PC-3 (cell line): ENCODE results near the gene LDHAL6A. TPM values are rescaled to one million over a fixed set of nuclear protein-coding genes. Genes with fewer than 3 reads are reported as not detected.

ENCODE experiments used
- ATAC-seq: fragments of 200-7000 bp; cut with Tn5 transposase; 2 replicates; pipeline ENCODE4 v1.9.1; 2020; ENCODE audit warnings: mild to moderate bottlenecking, moderate library complexity
- BruUV-seq: library from RNA; stranded (reverse); fragments of 400-500 nt; replicated peaks from 2 replicates; lab custom pipeline; 2021; lab: Mats Ljungman, UMichigan
- CTCF ChIA-PET: fragments of 300-600 bp; sonication (Branson Sonifier 250); formaldehyde crosslinking; loops from one replicate; lab custom pipeline; 2022; ENCODE audit warnings: antibody characterized with exemption; lab: Charles Lee
- POLR2A ChIA-PET: fragments of 300-600 bp; sonication (Branson Sonifier 250); formaldehyde crosslinking; loops from one replicate; lab custom pipeline; 2022; ENCODE audit warnings: antibody characterized with exemption; ENCODE audit not compliant: unreplicated experiment; lab: Charles Lee
- DNase-seq: peaks from one replicate; pipeline ENCODE4 v3.0.0-alpha.2; 2015
- H2AFZ ChIP-seq: fragments of 300-600 bp; sonication (generic); 2 replicates; pipeline ENCODE4 v1.6.0; 2016; ENCODE audit warnings: antibody characterized with exemption, low read length
- H3F3A ChIP-seq: fragments of 300-600 bp; sonication (generic); one replicate; pipeline ENCODE4 v1.6.0; 2017; ENCODE audit warnings: antibody characterized with exemption, low read length, control low read depth, mild to moderate bottlenecking; ENCODE audit not compliant: unreplicated experiment
- H3K27ac ChIP-seq: fragments of 300-600 bp; sonication (generic); 2 replicates; pipeline ENCODE4 v1.5.1; 2016; ENCODE audit warnings: mild to moderate bottlenecking, low read length
- H3K27me3 ChIP-seq: fragments of 300-600 bp; sonication (generic); 2 replicates; pipeline ENCODE4 v1.6.1; 2016; ENCODE audit warnings: low read length, mixed read lengths
- H3K36me3 ChIP-seq: fragments of 300-600 bp; sonication (generic); 2 replicates; pipeline ENCODE4 v1.6.1; 2016; ENCODE audit warnings: low read depth, mixed run types, low read length, mixed read lengths
- H3K4me1 ChIP-seq: fragments of 300-600 bp; sonication (generic); 2 replicates; pipeline ENCODE4 v1.5.1; 2016; ENCODE audit warnings: low read length; ENCODE audit not compliant: insufficient read depth
- H3K4me2 ChIP-seq: fragments of 300-600 bp; sonication (generic); 2 replicates; pipeline ENCODE4 v1.6.0; 2016; ENCODE audit warnings: low read length
- H3K4me3 ChIP-seq: fragments of 300-600 bp; sonication (generic); 2 replicates; pipeline ENCODE4 v1.5.1; 2016; ENCODE audit warnings: mild to moderate bottlenecking, low read length, mixed read lengths
- H3K79me2 ChIP-seq: fragments of 300-600 bp; sonication (generic); 2 replicates; pipeline ENCODE4 v1.6.1; 2017; ENCODE audit warnings: low read length, mixed read lengths
- H3K9ac ChIP-seq: fragments of 300-600 bp; sonication (generic); 2 replicates; pipeline ENCODE4 v1.6.0; 2016; ENCODE audit warnings: mild to moderate bottlenecking, low read length
- H3K9me2 ChIP-seq: fragments of 300-600 bp; sonication (generic); replicated peaks from 2 replicates; pipeline ENCODE4 v1.6.1; 2016; ENCODE audit warnings: mixed run types, low read length, mixed read lengths
- H3K9me3 ChIP-seq: fragments of 300-600 bp; sonication (generic); 2 replicates; pipeline ENCODE4 v1.6.1; 2016; ENCODE audit warnings: low read length, mixed read lengths
- H4K20me1 ChIP-seq: fragments of 300-600 bp; sonication (generic); 2 replicates; pipeline ENCODE4 v1.6.1; 2016; ENCODE audit warnings: low read length, mixed read lengths
- CTCF ChIP-seq: fragments of 300-600 bp; sonication (generic); conservative IDR thresholded peaks from 2 replicates; pipeline ENCODE4 v1.5.1; 2017; ENCODE audit warnings: antibody characterized with exemption, low read depth, mild to moderate bottlenecking, low read length
- EZH2 ChIP-seq: fragments of 300-600 bp; sonication (generic); IDR thresholded peaks from one replicate; pipeline ENCODE4 v1.6.1; 2017; ENCODE audit warnings: antibody characterized with exemption, mild to moderate bottlenecking, low read length; ENCODE audit not compliant: unreplicated experiment
- EZH2phosphoT487 ChIP-seq: fragments of 300-600 bp; sonication (generic); IDR thresholded peaks from 2 replicates; pipeline ENCODE4 v1.6.1; 2018; ENCODE audit warnings: mild to moderate bottlenecking, antibody characterized with exemption, low read length, borderline replicate concordance
- intact Hi-C: fragments of 100-400 bp; cut with micrococcal nuclease; formaldehyde crosslinking; loops from 2 replicates; pipeline ENCODE4 v1.9.0; 2023
- total RNA-seq: library from RNA; depleted of rRNA; stranded (reverse); fragments of >200 nt; gene quantifications from 2 replicates; pipeline ENCODE4 v1.2.3, GENCODE V29; 2014

The LDHAL6A gene
- total RNA-seq, 1 experiment from 2014 or later, result not detected

GRCh38 chr11:18491924-18492323 is 36.3 kb downstream of the LDHAL6A start:
- H3K27me3 ChIP-seq, result no peaks in the 10 kb centered on the region
- H3K9ac ChIP-seq, result no peak overlapping the region
- H3K4me3 ChIP-seq, result peak overlapping the region; percentile 33
- no peaks in the 10 kb centered on the region for H3K36me3 ChIP-seq
- BruUV-seq, result no TSS peak
- TF ChIP-seq CTCF (no peak), EZH2phosphoT487 (no peak), EZH2 (no peak)
- H3K9me3 ChIP-seq, result no peaks in the 10 kb centered on the region
- no peak overlapping the region for H2AFZ ChIP-seq
- H4K20me1 ChIP-seq, result no peaks in the 10 kb centered on the region
- H3K79me2 ChIP-seq, result no peaks in the 10 kb centered on the region
- H3K9me2 ChIP-seq, result no peaks in the 10 kb centered on the region
- CTCF ChIA-PET, result no interaction called here
- DNase-seq (peak; percentile 59), ATAC-seq (peak; percentile 16)
- peaks cover 12% of the 10 kb centered on the region for H3F3A ChIP-seq
- H3K27ac ChIP-seq, result peak overlapping the region; percentile 87
- POLR2A ChIA-PET, result interaction anchor here (0.6 kb wide), 1 partner anchor 759 kb away, joined by 9 read pairs; no protein-coding TSS in a partner anchor
- intact Hi-C loops, result loop anchor here (2.0 to 10.0 kb wide), 3 partner anchors 35 to 167 kb away; partner anchors contain the start of genes GTF2H1, HPS5 and TSG101
- H3K4me2 ChIP-seq, result peak overlapping the region; percentile 72
- peaks cover 62% of the 10 kb centered on the region for H3K4me1 ChIP-seq

GRCh38 chr11:18492888-18493287 is 37.2 kb downstream of the LDHAL6A start:
- H3K36me3 ChIP-seq, result no peaks in the 10 kb centered on the region
- H3K9ac ChIP-seq, result peak overlapping the region; percentile 26; the same call in 1 of the 2 replicates

More at GRCh38 chr11:18492888-18493287, 37.2 kb downstream of the LDHAL6A start:
- Histone ChIP-seq H3K4me2 (peak overlapping the region; percentile 72), H4K20me1 (no peaks in the 10 kb centered on the region), H3K27me3 (no peaks in the 10 kb centered on the region), H3K27ac (peak overlapping the region; percentile 87), H3K4me3 (peak overlapping the region; percentile 33), H3K9me3 (no peaks in the 10 kb centered on the region), H3K9me2 (no peaks in the 10 kb centered on the region), H3K79me2 (no peaks in the 10 kb centered on the region), H2AFZ (no peak overlapping the region), H3K4me1 (peaks cover 62% of the 10 kb centered on the region), H3F3A (peaks cover 12% of the 10 kb centered on the region)
- TSS peak; percentile 13 for BruUV-seq
- intact Hi-C loops, result loop anchor here (2.0 to 10.0 kb wide), 3 partner anchors 34 to 168 kb away; partner anchors contain the start of genes GTF2H1, HPS5 and TSG101
- peak; percentile 52 for DNase-seq
- ChIA-PET CTCF (interaction anchor here (1.2 to 1.9 kb wide), 2 partner anchors 82 to 249 kb away, joined by 4 to 7 read pairs; no protein-coding TSS in a partner anchor), POLR2A (interaction anchor here (0.6 kb wide), 1 partner anchor 1444 kb away, joined by 3 read pairs; no protein-coding TSS in a partner anchor)
- TF ChIP-seq EZH2 (no peak), EZH2phosphoT487 (no peak), CTCF (no peak)
- ATAC-seq, result peak; percentile 10
